ENCODE measurements around the gene TRIM44.
"Not testable (repeated sequence)": the region's sequence is repeated elsewhere in the genome, so short reads cannot be mapped to it uniquely, and the experiment has no call there.

Gene TRIM44

DNA sequence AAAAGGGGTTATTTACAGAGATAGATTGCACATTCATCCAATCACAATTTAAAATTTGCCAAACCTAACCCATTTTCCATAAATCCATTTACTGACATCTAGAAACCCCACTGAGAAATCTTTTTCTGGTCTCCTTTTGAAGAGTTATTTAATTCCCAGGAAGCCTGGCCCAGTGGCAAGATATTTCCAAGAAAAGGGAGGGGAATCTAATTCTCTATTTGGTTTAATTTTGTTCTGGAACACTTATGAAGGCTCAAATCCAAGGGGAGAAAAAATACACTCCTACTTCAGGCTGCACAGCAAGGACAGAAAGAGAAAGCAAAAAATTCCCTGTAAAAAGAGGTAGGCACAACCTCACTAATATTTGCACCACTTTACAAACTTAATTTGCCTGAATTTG is 193.1 kb downstream of the TRIM44 start:
- no peak for DNase-seq (ENCODE audit: low read depth)

DNA sequence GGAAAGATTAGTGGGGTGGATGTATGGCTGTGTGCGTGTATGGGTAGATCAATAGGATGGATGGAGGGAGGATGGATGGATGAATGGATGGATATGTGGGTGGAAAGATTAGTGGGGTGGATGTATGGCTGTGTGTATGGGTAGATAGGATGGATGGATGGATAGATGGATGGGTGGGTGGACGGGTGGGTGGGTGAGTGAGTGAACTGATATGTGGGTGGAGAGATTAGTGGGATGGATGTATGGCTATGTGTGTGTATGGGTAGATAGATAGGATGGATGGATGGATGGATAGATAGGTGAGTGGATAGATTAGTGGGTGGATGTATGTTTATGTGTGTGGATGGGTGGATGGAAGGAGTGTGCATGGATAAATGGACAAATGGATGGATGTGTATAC is 193.7 kb downstream of the TRIM44 start:
- DNase-seq (ENCODE audit: low read depth), result no peak

DNA sequence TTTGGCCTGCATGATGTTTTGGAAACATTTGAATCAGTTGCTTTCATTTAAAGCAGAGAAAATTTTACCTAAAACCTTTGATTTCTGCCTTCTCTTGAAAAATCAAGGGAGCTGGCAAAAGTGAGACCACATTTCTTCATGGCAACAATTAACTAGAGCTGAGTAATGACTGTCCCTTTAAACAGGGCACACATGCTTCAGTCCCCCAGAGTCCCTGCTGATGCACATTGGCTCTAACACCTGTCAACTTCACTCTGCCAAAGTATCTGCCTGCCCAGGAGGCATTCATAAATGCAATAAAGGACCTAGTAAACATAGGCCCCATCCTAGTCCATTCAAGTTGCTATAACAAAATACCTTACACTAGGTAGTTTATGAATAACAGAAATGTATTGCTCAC is 194.2 kb downstream of the TRIM44 start:
- DNase-seq (ENCODE audit: low read depth), result no peak

DNA sequence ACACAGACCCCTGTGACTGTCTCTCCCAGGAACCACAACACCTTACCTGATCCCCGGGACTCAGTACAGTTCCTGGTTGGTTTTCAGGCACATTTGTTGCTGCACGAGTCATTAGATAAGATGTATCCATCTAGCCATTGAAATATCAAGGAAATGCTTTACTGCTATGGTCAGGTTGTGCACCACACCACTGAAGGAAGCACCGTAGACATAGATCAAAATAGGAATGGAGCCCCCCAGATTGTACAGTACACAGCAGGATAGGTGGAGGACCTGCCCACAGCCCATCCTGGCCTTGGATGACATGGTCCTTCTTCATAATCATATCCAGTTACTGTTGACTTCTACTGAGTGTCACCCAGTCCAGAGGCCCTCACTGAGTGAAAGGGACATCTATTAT is 195.3 kb downstream of the TRIM44 start:
- DNase-seq (ENCODE audit: low read depth), result no peak

DNA sequence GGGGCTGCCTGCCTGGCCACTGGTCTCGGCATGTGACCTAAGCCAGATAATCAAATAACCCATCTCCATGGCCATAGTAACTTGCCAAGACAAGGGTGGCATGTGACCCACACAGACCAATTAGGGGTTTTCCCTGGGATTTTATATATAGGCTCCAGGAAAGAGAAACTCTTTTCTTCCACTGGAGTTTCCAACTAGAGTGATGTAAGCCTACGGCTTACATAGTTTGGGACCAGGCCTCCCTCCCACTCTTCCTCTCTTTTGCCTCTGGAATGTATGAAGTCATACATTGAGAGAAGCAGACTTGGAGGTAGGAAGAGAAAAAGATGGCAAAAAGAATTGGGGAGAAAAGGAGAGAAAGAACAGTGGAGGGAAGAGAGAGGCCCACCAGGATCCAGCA is 196.7 kb downstream of the TRIM44 start:
- no peak for DNase-seq (ENCODE audit: low read depth)

DNA sequence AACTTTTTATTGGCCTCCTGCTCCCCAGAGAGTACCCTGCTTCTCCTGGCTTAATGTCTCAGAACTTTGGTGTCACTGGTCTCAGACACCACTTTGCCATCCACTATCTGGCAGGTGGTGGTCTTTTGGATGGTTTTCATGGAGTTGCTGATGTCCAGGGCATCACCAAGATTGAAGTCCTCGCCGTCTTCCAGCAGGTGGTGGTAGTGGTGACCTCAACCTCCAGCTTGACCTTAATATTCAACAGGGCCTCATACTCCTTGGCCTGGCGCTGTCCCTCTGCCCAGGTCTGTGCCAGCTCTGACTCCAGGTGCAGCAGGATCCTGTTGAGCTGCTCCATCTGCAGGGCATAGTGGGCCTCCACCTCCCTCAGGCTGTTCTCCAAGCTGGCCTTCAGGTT is 197.6 kb downstream of the TRIM44 start:
- not testable (repeated sequence) for DNase-seq (ENCODE audit: low read depth)

DNA sequence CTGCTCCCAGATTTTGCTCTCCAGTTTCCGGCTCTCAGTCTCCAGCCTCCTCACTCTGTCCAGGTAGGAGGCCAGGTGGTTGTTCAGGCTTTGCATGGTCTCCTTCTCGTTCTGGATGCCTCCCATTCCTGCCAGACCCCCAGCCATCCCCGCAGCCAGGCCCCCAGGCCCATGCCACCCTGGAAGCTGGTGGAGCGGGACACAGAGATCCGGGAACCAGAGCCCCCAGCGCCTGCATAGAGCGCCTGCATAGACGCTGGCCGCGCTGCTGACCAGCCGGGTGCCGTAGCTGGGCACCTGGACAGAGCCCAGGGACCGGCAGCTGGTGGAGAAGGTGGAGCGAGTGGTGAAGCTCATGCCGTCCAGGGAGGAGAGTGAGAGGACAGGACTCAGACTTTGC is 198.6 kb downstream of the TRIM44 start:
- no peak for DNase-seq (ENCODE audit: low read depth)

DNA sequence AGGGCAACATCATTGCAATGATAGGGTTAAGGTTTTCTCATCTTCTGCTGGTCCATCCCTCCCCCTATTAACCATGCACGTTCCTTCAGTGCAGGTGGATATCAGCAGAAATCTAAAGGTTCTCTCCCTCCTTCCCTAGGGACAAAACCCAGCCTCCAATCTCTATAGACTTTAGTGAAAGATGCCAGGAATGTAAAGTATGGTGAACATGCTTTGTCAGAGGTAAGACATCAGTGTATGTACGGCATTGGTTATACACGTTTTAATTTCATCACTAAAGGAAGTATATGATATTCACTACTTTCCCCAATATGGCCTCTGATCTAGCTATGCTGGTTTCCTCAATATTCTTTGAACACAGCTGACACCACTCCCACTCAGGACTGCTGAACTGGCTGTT is 200.1 kb downstream of the TRIM44 start:
- no peak for DNase-seq (ENCODE audit: low read depth)

DNA sequence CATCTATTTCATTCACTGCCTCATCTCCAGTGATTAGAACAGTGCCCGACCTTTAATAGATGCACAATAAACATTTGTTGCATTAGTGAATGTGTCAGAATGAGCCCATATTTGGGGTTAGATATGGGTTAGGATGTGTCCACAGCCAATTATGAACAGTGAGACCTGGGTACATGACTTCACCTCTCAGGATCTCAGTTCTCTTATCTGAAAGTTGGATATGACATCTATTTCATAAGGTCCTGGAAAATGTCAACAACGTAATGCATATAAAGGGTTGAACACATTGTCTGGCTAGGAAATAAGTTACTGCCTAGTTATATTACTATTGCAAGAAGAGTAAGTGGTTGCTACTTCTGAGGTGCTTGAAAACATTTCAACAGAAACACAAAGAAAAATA is 201.6 kb downstream of the TRIM44 start:
- DNase-seq (ENCODE audit: low read depth), result no peak

DNA sequence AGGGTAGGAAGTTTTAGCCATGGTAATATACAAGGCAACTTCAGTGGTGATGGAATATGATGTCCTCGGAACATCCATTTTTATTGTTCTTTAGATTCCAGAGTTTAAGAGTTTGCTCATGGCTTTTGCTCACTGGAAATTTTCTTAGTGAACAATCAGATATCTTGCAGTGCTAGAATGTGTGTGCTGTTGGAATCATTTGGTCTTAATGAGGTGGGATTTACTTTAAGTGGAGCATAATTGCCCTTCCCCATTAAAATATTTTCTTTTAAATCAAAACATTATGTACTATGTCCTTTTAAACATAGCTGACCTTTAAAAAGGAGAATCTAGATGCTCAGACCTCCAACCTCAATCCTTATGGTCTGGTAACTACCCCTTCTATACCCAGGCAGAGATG is 204.0 kb downstream of the TRIM44 start:
- no peak for DNase-seq (ENCODE audit: low read depth)
